SK-N-SH treated with all-trans-retinoic acid at 6 μM for 48 hours (cell line): ENCODE data around the gene CETN2.

ENCODE experiments used
- ATAC-seq: fragments of 200-7000 bp; cut with Tn5 transposase; 3 replicates; pipeline ENCODE4 v1.9.1; 2020; ENCODE audit warnings: mild to moderate bottlenecking, moderate library complexity
- ARNTL ChIP-seq: fragments of 450-650 bp; formaldehyde crosslinking; IDR thresholded peaks from 2 replicates; pipeline ENCODE4 v1.5.0; 2020; ENCODE audit warnings: low read depth, mild to moderate bottlenecking, moderate library complexity, borderline replicate concordance
- BACH2 ChIP-seq: fragments of 250-450 bp; sonication (Bioruptor Pico); IDR thresholded peaks from 2 replicates; pipeline ENCODE4 v1.9.0; 2021; ENCODE audit warnings: mild to moderate bottlenecking, borderline replicate concordance
- CREB5 ChIP-seq: fragments of 250-450 bp; sonication (Bioruptor Pico); IDR thresholded peaks from 2 replicates; pipeline ENCODE4 v1.5.1; 2020; ENCODE audit warnings: low read depth, mild to moderate bottlenecking, moderate library complexity
- CSDC2 ChIP-seq: fragments of 250-450 bp; sonication (Bioruptor Pico); IDR thresholded peaks from 2 replicates; pipeline ENCODE4 v1.5.0; 2020; ENCODE audit warnings: mild to moderate bottlenecking, moderate library complexity
- CSRNP3 ChIP-seq: fragments of 250-450 bp; sonication (Bioruptor Pico); IDR thresholded peaks from 2 replicates; pipeline ENCODE4 v1.5.1; 2021; ENCODE audit warnings: mild to moderate bottlenecking, moderate library complexity
- ESRRG ChIP-seq: fragments of 250-450 bp; sonication (Bioruptor Pico); IDR thresholded peaks from 2 replicates; pipeline ENCODE4 v1.6.1; 2021; ENCODE audit warnings: mild to moderate bottlenecking
- GLIS3 ChIP-seq: fragments of 250-450 bp; sonication (Bioruptor Pico); IDR thresholded peaks from 2 replicates; pipeline ENCODE4 v1.5.0; 2020; ENCODE audit warnings: mild to moderate bottlenecking, moderate library complexity
- OSR1 ChIP-seq: fragments of 250-450 bp; sonication (Bioruptor Pico); IDR thresholded peaks from 2 replicates; pipeline ENCODE4 v1.8.0; 2022; ENCODE audit warnings: moderate library complexity, mild to moderate bottlenecking, inconsistent platforms
- PATZ1 ChIP-seq: fragments of 250-450 bp; sonication (Bioruptor Pico); IDR thresholded peaks from 2 replicates; pipeline ENCODE4 v1.8.0; 2020; ENCODE audit warnings: mild to moderate bottlenecking, moderate library complexity, borderline replicate concordance
- POU6F1 ChIP-seq: fragments of 250-450 bp; sonication (Bioruptor Pico); IDR thresholded peaks from 2 replicates; pipeline ENCODE4 v1.8.0; 2021; ENCODE audit warnings: low read depth, mild to moderate bottlenecking, moderate library complexity, borderline replicate concordance
- PPARA ChIP-seq: fragments of 250-450 bp; sonication (Bioruptor Pico); IDR thresholded peaks from 2 replicates; pipeline ENCODE4 v1.5.0; 2020; ENCODE audit warnings: mild to moderate bottlenecking, borderline replicate concordance
- RARB ChIP-seq: fragments of 250-450 bp; sonication (Bioruptor Pico); IDR thresholded peaks from 2 replicates; pipeline ENCODE4 v1.8.0; 2021; ENCODE audit warnings: mild to moderate bottlenecking, moderate library complexity
- SNAI2 ChIP-seq: fragments of 250-450 bp; sonication (Bioruptor Pico); IDR thresholded peaks from 2 replicates; pipeline ENCODE4 v1.5.0; 2020; ENCODE audit warnings: mild to moderate bottlenecking, moderate library complexity
- TCF4 ChIP-seq: fragments of 250-450 bp; sonication (Bioruptor Pico); IDR thresholded peaks from 2 replicates; pipeline ENCODE4 v1.8.0; 2021; ENCODE audit warnings: mild to moderate bottlenecking, moderate library complexity, borderline replicate concordance
- TOX ChIP-seq: fragments of 250-450 bp; sonication (Bioruptor Pico); IDR thresholded peaks from 2 replicates; pipeline ENCODE4 v1.8.0; 2021; ENCODE audit warnings: mild to moderate bottlenecking, moderate library complexity, borderline replicate concordance
- TSHZ2 ChIP-seq: fragments of 250-450 bp; sonication (Bioruptor Pico); IDR thresholded peaks from 2 replicates; pipeline ENCODE4 v1.5.0; 2020; ENCODE audit warnings: mild to moderate bottlenecking, moderate library complexity
- ZFP30 ChIP-seq: fragments of 450-650 bp; formaldehyde crosslinking; IDR thresholded peaks from 2 replicates; pipeline ENCODE4 v1.5.0; 2022; ENCODE audit warnings: mild to moderate bottlenecking, moderate library complexity
- ZNF565 ChIP-seq: fragments of 450-650 bp; formaldehyde crosslinking; conservative IDR thresholded peaks from 2 replicates; pipeline ENCODE4 v1.5.0; 2020; ENCODE audit warnings: low read depth, mild to moderate bottlenecking, moderate library complexity
- ZNF70 ChIP-seq: fragments of 450-650 bp; formaldehyde crosslinking; IDR thresholded peaks from 2 replicates; pipeline ENCODE4 v1.5.0; 2020; ENCODE audit warnings: mild to moderate bottlenecking, moderate library complexity
- ZNF8 ChIP-seq: fragments of 450-650 bp; formaldehyde crosslinking; IDR thresholded peaks from 2 replicates; pipeline ENCODE4 v1.5.0; 2020; ENCODE audit warnings: mild to moderate bottlenecking, moderate library complexity

Gene CETN2

GRCh38 chrX:152847281-152847680, 16.7 kb upstream of the CETN2 start:
- no peak for TF ChIP-seq CREB5 (CRISPR knock-in tag)
- TF ChIP-seq ARNTL (CRISPR knock-in tag), result no peak
- TF ChIP-seq POU6F1, result no peak
- TF ChIP-seq ZNF565, result no peak
- no peak for TF ChIP-seq ZNF70 (CRISPR knock-in tag)
- no peak for TF ChIP-seq PATZ1
- TF ChIP-seq TCF4 (CRISPR knock-in tag), result no peak
- TF ChIP-seq OSR1 (CRISPR knock-in tag), result no peak
- no peak for TF ChIP-seq ZNF8 (CRISPR knock-in tag)
- TF ChIP-seq BACH2 (CRISPR knock-in tag), result no peak
- TF ChIP-seq SNAI2 (CRISPR knock-in tag), result no peak
- no peak for TF ChIP-seq RARB
- no peak for TF ChIP-seq GLIS3 (CRISPR knock-in tag)
- ATAC-seq, result no peak

- no peak for TF ChIP-seq SNAI2 (CRISPR knock-in tag)
- no peak for TF ChIP-seq PATZ1
- TF ChIP-seq GLIS3 (CRISPR knock-in tag), result no peak
Observed at GRCh38 chrX:152845618-152846240, 15.2 kb upstream of the CETN2 start.

GRCh38 chrX:152844256-152844655, 13.7 kb upstream of the CETN2 start:
- no peak for ATAC-seq
- no peak for TF ChIP-seq TCF4 (CRISPR knock-in tag)
- TF ChIP-seq GLIS3 (CRISPR knock-in tag), result no peak
- TF ChIP-seq OSR1 (CRISPR knock-in tag), result no peak
- no peak for TF ChIP-seq ZNF8 (CRISPR knock-in tag)
- TF ChIP-seq ZNF565, result no peak
- TF ChIP-seq ZFP30, result no peak
- TF ChIP-seq CSRNP3 (CRISPR knock-in tag), result no peak
- TF ChIP-seq BACH2 (CRISPR knock-in tag), result no peak
- TF ChIP-seq PATZ1, result no peak
- no peak for TF ChIP-seq POU6F1
- TF ChIP-seq CREB5 (CRISPR knock-in tag), result no peak
- TF ChIP-seq TSHZ2 (CRISPR knock-in tag), result no peak
- no peak for TF ChIP-seq ESRRG (CRISPR knock-in tag)
- TF ChIP-seq CSDC2, result no peak
- no peak for TF ChIP-seq ARNTL (CRISPR knock-in tag)
- TF ChIP-seq TOX (CRISPR knock-in tag), result no peak
- TF ChIP-seq PPARA (CRISPR knock-in tag), result no peak

More at GRCh38 chrX:152845618-152846240, 15.2 kb upstream of the CETN2 start:
- no peak for ATAC-seq
